Activated naive CD8-positive, alpha-beta T cell treated with anti-CD3 and anti-CD28 coated beads, Interleukin-2, amount 50 U/mL, for 16 hours (primary cell): ENCODE results near the gene BLM.

Experiments
- DNase-seq: peaks from one replicate; pipeline ENCODE4 v3.0.0-alpha.2; 2020; ENCODE audit warnings: low read depth, low spot score

BLM gene

DNA sequence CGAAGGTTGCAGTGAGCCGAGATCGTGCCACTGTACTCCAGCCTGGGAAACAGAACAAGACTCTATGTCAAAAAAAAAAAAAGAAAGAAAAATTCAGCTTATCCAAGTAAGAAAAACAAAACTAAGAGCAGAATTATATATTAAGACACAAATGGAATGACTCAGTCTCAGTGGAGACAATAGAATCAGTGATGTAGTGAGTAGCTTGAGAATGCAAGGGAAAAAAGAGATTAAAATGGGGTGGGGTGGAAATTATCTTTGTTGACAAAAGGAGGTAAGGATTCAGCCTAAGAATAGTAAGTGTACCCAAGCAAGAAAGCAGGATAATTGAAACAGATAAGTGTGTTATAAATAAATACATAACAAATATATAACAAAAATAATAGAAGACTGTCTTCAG lies 70.7 kb downstream of the BLM start:
- DNase-seq: no peak

DNA sequence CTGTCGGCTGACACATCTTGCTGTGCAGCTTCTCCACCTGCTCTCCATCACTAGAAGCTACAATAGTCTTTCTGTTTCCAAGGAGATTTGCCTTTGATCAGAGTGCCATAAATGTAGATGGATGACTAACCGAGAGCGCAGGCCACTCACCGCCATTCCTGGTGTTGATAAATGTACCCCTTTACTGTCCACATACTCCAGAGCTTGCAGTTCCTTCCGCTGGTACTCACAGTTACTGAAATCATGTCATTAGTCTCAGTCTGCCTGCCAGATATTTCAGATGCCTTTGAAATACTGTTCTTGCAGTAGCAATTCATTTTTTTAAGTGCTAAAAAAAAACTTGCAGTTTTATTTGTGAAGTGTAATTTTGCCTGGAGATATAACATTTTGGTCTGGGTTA lies 72.3 kb downstream of the BLM start:
- no peak for DNase-seq

GRCh38 chr15:90790057-90790456 lies 72.9 kb downstream of the BLM start:
- DNase-seq: no peak

DNA sequence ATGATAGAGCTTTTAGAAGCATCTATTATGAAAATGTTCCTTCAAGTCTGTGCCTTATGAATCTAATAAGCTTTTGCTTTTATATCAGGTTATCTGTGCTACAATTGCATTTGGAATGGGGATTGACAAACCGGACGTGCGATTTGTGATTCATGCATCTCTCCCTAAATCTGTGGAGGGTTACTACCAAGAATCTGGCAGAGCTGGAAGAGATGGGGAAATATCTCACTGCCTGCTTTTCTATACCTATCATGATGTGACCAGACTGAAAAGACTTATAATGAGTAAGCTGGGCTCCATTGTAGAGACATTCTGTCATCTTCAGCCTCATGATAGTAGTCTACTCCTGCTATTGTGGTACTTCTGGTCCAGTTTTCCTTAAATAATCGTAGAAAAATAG lies 73.4 kb downstream of the BLM start:
- DNase-seq: no peak

GRCh38 chr15:90794538-90794937 lies 77.4 kb downstream of the BLM start:
- DNase-seq: no peak

GRCh38 chr15:90799639-90800170 lies 82.6 kb downstream of the BLM start:
- no peak for DNase-seq

GRCh38 chr15:90801803-90802202 lies 84.7 kb downstream of the BLM start:
- no peak for DNase-seq

GRCh38 chr15:90807074-90807785 lies 90.1 kb downstream of the BLM start:
- no peak for DNase-seq

DNA sequence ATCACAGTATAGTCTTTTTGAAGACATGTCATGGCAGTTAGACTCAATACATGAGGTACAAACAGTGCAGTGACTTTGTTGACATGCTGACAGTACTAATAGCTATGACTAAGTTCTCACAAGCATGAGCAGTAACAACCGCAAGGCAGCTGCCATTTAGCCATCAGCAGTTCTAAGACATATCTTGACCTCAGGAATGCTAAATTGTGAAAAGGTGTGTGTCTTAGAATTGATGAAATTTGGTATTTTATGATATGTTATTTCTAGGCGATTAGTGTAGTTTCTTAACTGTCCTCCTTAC lies 90.6 kb downstream of the BLM start:
- no peak for DNase-seq

GRCh38 chr15:90808517-90809235 lies 91.5 kb downstream of the BLM start:
- no peak for DNase-seq

- DNase-seq: no peak
Measured at GRCh38 chr15:90809536-90809935, 92.4 kb downstream of the BLM start.

DNA sequence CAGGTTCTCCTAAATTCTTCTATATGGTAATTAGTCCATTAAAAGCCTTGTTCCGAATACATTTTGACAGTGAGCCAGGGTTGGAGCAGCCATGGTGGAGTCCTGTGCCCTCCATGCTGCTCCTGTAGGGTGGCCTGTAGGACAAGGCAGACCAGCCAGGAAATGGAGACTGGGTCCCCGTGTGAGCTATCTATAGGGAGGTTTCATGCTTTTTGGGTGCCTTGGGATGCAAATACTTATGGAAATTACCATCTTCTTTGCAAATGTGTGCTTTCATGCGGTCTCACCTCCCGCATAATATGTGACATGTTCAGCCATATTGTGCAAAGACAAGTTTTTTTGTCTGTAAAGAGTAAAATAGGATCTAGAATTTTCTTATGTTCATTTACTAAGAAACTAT lies 93.2 kb downstream of the BLM start:
- no peak for DNase-seq

DNA sequence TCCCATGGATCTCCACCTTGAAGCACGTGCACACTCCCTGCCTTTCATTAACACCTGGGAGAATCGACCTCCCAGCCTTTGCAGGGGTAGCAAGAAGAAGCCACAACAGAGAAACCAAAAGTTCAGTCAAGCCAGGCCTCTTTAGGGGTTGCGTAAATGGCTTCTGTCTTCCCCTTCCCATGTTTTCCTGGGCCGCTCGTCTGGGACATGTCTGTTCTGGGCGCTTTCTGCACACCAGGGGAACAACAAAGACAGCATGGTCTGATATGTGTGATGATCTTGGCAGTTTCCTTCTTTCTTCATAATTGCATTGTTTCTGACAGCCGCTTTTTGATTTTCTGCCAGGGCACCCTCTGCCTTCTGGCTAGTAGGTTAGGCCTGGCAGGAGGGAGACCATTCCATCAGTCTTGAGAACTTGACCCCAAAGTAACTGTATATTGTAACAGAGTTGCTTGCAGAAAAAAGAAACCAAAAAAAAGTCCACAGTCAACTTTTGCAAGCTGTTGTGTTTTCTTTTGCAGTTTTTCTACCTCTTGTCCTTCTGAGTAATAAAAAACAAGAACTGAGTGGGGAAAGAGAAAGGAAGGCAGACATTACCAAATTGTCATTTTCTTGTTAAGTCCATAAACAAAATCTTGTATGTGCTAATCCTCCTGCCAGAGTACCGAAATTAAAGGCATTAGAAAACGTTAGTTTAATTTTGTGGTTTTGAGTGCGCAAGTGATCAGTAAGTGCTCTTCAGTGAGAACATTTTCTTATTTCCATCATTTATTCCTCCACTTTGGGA lies 95.2 kb downstream of the BLM start:
- DNase-seq: no peak

GRCh38 chr15:90812958-90813265 lies 95.8 kb downstream of the BLM start:
- no peak for DNase-seq

DNA sequence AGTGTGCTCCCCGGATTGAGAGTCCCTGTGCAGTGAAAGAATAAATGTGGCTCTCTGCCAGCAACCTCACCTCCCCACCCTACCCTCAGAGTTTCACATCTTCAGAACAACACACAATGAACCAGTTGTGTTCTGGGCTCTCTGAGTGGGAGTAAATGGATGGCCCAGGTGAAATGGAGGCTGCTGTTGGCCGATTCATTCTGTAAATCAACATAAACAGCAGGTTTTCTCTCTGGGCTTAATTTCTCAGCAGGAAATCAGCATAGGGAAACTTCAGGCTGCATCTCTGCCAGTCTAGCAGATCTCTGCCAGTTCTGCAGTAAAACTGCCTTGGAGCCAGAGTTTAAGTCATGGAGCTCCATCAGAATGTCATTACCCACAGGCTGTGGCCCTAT lies 96.6 kb downstream of the BLM start:
- DNase-seq: no peak

GRCh38 chr15:90814191-90814821 lies 97.2 kb downstream of the BLM start:
- no peak for DNase-seq

DNA sequence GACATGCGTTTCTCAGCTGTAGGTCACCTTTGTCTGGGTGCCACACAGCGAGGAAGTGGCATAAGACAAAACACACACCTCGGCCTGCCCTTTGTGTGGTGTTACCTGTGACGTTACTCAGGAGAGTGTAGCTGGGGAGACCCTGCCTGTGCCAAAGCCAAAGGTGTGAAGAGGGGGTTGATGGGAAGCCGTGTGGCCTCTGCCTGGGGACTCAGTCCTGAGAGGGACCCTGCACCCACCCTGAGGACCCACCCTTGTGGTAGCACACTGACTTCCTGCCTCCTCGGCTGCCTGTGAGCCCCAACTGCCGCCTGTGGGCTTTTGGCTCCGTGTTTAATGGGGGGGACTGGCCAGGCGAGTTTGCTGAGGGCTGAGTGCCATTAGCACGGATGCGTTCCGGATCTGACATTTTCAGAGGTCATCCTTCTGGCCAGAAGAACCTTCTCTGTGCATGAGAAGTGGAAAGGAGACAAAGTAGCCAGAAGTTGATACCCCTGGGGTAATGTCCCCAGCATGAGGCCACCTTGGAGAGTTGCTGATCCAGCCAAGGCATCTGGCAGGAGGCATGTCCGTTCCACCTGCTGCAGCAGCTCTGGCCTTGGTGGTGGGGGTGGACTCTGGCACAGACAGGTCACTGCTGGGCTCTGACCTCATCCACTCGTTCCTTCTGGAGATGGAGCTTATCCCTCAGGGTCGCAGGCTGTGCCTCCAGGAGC lies 99.4 kb downstream of the BLM start:
- no peak for DNase-seq

DNA sequence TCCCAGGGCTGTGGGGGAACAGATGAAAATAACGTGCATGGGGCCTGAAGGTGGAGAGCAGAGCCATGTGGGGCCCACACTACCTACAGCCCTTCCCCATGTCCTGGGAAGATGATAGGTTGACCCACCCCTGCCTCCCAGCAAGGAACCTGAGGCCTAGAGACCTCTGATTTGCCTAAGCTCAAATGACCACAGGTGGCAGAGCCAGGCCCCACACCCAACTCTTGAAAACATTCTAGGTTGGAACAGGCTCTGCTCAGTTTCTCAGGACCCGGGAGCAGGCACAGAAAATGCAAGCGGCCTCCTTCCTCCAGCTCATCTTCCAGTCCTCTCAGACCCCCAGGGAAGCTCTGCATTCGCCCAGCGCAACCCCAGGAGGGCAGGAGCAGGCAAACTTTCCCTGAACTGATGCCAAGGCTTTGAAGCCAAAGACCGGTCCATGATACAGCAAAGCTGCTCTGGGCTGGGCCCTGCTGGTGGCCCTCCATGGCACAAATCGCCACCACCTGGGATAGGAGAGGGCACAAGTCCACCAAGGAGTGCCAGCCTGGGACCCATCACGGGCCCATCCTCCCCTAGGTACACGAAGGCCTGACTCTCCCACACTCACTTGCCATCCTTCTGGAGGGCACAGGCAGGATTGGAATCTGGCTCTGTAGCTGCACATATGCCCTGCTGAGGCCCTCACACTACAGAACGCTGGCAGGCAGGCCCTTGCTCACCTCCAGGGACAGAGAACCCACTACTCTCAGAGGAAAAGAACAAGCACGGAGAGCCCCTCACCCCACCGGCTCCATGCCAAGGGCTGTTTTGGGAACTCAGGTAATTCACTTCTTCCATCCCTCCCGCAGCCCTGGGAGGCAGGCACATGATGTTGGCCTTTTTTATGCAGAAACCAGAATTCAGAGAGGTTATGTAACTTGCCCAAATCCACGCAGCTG lies 100.2 kb downstream of the BLM start:
- no peak for DNase-seq

DNA sequence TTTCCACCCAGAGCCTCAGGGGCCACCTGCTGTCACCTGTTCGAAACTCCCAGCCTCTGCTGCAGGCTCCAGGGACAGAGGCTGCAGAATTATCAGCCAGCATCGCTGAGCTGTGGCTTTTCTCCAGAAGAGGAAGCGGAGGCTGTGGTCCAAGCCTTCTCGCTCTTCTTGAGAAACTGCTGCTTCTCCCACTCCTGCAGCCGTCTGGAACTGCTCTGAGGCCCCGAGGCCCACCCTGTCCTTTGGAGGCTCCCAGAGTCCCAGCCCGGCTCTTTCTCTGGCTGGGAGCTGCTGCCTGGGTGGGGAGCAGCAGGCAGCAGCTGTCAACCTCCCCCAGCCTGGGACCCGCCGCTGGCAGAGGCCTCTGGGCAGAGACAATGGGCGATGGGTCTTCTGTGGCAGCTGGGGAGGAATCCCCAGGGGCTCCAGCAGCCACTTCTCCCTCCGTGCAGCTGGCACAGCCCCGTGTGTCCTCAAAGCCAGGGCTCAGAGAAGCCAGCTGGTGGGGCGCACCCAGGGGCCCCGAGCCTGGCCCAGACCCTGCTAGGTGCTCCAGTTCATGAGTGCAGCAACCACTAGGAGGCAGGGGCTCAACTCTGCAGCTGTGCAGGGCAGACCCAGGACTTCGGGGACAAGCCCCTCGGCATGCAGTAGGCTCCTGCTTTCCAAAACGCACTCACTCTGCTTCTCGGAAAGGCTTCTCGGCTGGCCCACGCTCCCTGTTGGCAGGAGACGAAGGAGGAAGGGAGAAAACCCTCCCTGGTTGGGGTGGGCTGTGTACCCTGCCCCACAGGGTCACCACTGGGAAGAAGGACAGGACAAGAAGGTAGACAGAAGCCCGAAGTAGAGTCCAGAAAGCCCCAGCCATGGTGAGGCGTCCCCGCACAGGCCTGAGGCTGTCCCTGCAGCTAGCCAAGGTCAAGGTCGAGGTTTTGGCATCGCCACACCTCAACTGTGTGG lies 101.4 kb downstream of the BLM start:
- DNase-seq: no peak
